ENCODE data around the gene LILRB3.
"Not testable (repeated sequence)": the region's sequence is repeated elsewhere in the genome, so short reads cannot be mapped to it uniquely, and the experiment has no call there.

Gene LILRB3

DNA sequence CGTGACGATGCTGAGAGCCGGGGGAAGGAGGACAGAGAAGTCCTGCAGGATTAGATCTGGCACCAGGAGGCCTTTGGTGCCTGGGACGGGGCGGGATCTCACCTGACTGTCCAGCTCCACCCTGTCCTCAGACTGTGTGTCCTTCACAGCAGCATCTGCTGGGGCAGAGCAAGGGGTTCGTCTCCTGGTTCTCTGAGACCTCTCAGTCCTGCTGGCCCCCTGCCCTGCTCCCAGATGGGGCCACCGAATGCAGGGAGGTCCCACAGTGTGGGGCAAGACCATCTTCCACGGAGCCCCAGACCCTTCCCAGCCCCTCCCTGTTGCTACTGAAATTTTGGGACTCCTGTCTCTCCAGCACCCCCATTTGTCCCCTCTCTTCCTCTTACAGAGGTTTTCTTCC lies 4.5 kb downstream of the LILRB3 start:
- Histone ChIP-seq H3K9ac (ENCODE audit: insufficient read length) (no peak overlapping the region), H3K9me3 (ENCODE audit: low read depth, low read length) (no peaks in the 10 kb centered on the region), H3K4me3 (no peak overlapping the region), H3K36me3 (ENCODE audit: insufficient read depth, low read length) (no peaks in the 10 kb centered on the region), H3K27ac (no peak overlapping the region)
- DNase-seq (ENCODE audit: low read depth, low spot score) = no peak
- TF ChIP-seq EZH2 (IDR thresholded peaks at IDR 0.05) = no peak
- TF ChIP-seq POLR2AphosphoS5 (IDR thresholded peaks at IDR 0.05; ENCODE audit: borderline replicate concordance, low read depth, low read length) = no peak

DNA sequence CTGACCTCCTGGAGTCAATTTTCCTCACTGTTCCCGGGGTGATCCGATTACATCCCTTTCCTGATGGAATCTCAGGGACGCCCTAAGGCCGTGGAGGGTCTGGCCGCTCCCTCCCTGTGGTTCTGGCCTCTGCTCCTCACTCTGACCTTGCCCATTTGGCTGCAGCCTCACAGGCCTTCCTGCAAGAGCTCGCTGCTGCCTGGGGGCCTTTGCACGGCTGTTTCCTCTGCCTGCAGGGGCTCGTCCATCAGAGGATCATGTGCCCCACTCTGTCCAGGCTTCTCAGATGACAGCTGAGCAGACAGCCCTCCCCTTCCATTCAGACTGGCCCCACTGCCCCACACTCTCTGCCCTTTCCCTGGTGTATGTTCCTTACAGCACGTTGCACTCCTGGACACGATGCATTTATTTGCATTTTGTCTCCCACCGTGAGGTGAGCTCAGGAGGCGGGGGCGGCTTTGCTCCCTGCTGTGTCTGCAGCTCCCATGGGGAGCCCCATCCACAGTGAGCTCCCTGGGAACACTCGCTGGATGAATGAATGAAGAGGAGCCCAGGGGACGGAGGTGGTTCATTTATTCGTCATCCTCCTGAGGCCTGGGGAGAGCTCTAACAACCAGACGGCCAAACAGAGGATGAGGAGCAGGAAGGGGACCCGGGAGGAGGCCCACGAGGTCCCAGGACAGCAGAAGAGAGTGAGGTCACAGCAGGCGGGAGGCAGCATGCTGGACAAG lies 5.1 kb downstream of the LILRB3 start:
- not testable (repeated sequence) for H3K4me3 ChIP-seq; H3K27ac ChIP-seq; H3K9me3 ChIP-seq (ENCODE audit: low read depth, low read length); DNase-seq (ENCODE audit: low read depth, low spot score); H3K9ac ChIP-seq (ENCODE audit: insufficient read length); H3K36me3 ChIP-seq (ENCODE audit: insufficient read depth, low read length)

DNA sequence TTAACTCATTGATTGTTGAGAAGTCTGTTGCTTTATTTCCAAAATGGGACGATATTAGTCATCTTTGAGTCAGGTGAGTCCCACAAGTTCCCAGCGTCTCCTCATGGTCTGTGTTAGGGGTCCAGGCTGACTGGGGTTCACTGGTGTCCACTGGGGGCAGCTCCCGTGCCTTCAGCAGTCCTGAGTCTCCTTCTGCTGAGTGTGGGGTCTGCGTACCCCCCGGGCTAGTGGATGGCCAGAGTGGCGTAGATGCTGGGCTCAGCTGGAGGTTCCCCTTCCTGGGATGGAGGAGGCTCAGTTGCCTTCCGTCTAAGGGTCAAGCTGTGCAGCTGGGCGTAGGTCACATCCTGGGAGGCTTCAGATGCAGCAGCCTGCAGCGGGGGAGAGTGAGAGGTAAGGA lies 5.9 kb downstream of the LILRB3 start:
- H3K27ac ChIP-seq = no peak overlapping the region
- TF ChIP-seq POLR2AphosphoS5 (IDR thresholded peaks at IDR 0.05; ENCODE audit: borderline replicate concordance, low read depth, low read length) (no peak), EZH2 (IDR thresholded peaks at IDR 0.05) (no peak), FOXP2 (optimal IDR thresholded peaks at IDR 0.05; ENCODE audit: control extremely low read depth, extremely low read length, insufficient read depth) (no peak)
- no peak overlapping the region for H3K4me3 ChIP-seq
- no peak overlapping the region for H3K9ac ChIP-seq (ENCODE audit: insufficient read length)
- H3K9me3 ChIP-seq (ENCODE audit: low read depth, low read length) = no peaks in the 10 kb centered on the region
- no peaks in the 10 kb centered on the region for H3K36me3 ChIP-seq (ENCODE audit: insufficient read depth, low read length)
- no peak for DNase-seq (ENCODE audit: low read depth, low spot score)

DNA sequence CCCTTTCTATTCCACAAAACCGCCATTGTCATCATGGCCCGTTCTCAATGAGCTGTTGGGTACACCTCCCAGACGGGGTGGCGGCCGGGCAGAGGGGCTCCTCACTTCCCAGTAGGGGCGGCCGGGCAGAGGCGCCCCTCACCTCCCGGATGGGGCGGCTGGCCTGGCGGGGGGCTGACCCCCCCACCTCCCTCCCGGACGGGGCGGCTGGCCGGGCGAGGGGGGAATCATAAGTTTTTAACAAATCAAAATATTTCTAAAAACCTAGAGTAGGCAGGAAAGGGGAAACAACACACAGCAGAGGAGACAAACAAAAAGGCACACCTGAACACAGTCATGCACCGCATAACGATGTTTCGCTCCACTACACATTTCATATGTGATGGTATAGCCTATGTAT lies 8.1 kb downstream of the LILRB3 start:
- H3K9ac ChIP-seq (ENCODE audit: insufficient read length); H3K9me3 ChIP-seq (ENCODE audit: low read depth, low read length); H3K27ac ChIP-seq; H3K36me3 ChIP-seq (ENCODE audit: insufficient read depth, low read length); H3K4me3 ChIP-seq; DNase-seq (ENCODE audit: low read depth, low spot score): not testable (repeated sequence)

DNA sequence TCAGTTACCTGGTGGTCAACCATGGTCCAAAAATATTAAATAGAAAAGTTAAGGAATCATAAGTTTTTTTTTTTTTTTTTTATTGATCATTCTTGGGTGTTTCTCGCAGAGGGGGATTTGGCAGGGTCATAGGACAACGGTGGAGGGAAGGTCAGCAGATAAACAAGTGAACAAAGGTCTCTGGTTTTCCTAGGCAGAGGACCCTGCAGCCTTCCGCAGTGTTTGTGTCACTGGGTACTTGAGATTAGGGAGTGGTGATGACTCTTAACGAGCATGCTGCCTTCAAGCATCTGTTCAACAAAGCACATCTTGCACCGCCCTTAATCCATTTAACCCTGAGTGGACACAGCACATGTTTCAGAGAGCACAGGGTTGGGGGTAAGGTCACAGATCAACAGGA lies 8.6 kb downstream of the LILRB3 start:
- H3K27ac ChIP-seq; H3K9ac ChIP-seq (ENCODE audit: insufficient read length); DNase-seq (ENCODE audit: low read depth, low spot score); H3K4me3 ChIP-seq; H3K9me3 ChIP-seq (ENCODE audit: low read depth, low read length); H3K36me3 ChIP-seq (ENCODE audit: insufficient read depth, low read length): not testable (repeated sequence)

DNA sequence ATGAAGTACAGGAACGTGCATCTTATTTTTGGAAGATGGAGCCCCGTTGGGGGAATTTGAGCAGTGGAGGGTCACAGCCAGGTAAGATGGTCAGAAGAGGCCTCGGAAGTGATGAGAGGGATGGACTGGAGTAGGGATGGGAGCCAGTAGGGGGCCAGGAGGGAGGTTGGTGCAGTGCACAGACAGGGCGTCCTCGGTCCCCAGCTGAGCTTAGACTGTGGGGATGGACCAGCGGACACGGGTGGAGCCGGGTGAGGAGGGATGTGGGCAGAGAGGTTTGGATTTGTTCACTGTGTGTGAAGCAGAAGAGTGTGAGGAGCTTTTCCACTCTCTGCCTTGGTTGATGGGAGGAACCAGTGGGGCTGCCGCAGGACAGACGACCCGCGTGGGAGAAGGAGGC lies 11.6 kb downstream of the LILRB3 start:
- TF ChIP-seq FOXP2 (optimal IDR thresholded peaks at IDR 0.05; ENCODE audit: control extremely low read depth, extremely low read length, insufficient read depth) (no peak), EZH2 (IDR thresholded peaks at IDR 0.05) (no peak), POLR2AphosphoS5 (IDR thresholded peaks at IDR 0.05; ENCODE audit: borderline replicate concordance, low read depth, low read length) (no peak)
- Histone ChIP-seq H3K9ac (ENCODE audit: insufficient read length) (no peak overlapping the region), H3K9me3 (ENCODE audit: low read depth, low read length) (no peaks in the 10 kb centered on the region), H3K4me3 (no peak overlapping the region), H3K36me3 (ENCODE audit: insufficient read depth, low read length) (peaks cover 22% of the 10 kb centered on the region), H3K27ac (no peak overlapping the region)
- DNase-seq (ENCODE audit: low read depth, low spot score) = no peak

DNA sequence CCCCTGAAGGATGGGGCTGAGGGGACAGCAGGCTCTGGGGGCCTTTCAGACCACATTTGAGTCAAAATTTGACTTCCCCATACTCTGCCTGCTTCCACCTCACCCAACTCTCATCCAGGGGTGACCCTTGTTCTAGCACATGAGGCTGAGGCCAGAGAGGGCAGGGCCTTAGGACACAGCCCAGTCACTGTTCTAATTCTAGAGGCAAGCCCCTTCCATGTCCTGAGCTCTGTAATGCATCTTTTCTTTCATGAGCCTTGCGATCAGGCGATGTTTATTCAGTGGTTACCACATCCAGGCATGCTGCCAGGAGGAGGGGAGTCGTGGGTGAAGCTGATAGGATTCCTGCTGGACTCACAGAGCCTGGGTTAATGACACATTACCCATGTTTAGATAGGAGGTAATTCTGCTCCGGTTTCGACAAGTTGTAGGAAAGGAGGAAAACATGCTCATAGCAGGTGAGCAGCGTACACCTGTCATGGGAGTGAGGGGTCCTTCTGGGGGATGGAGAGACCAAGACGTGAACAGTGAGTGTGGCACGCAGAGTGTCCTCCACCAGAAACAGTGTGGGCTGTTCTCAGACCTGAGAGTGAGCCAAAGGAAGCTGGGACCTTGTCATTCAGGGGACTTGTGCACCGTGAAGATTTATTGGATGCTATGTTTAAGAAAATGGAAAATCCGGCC lies 12.9 kb downstream of the LILRB3 start:
- Histone ChIP-seq H3K27ac (peak overlapping the region; percentile 12), H3K9me3 (ENCODE audit: low read depth, low read length) (no peaks in the 10 kb centered on the region), H3K36me3 (ENCODE audit: insufficient read depth, low read length) (peaks cover 35% of the 10 kb centered on the region), H3K4me3 (no peak overlapping the region), H3K9ac (ENCODE audit: insufficient read length) (no peak overlapping the region)
- DNase-seq (ENCODE audit: low read depth, low spot score) = no peak
- TF ChIP-seq FOXP2 (optimal IDR thresholded peaks at IDR 0.05; ENCODE audit: control extremely low read depth, extremely low read length, insufficient read depth) = peak; percentile 40
- TF ChIP-seq EZH2 (IDR thresholded peaks at IDR 0.05) = no peak
- no peak; the same call in 1 of the 2 replicates for TF ChIP-seq POLR2AphosphoS5 (IDR thresholded peaks at IDR 0.05; ENCODE audit: borderline replicate concordance, low read depth, low read length)

DNA sequence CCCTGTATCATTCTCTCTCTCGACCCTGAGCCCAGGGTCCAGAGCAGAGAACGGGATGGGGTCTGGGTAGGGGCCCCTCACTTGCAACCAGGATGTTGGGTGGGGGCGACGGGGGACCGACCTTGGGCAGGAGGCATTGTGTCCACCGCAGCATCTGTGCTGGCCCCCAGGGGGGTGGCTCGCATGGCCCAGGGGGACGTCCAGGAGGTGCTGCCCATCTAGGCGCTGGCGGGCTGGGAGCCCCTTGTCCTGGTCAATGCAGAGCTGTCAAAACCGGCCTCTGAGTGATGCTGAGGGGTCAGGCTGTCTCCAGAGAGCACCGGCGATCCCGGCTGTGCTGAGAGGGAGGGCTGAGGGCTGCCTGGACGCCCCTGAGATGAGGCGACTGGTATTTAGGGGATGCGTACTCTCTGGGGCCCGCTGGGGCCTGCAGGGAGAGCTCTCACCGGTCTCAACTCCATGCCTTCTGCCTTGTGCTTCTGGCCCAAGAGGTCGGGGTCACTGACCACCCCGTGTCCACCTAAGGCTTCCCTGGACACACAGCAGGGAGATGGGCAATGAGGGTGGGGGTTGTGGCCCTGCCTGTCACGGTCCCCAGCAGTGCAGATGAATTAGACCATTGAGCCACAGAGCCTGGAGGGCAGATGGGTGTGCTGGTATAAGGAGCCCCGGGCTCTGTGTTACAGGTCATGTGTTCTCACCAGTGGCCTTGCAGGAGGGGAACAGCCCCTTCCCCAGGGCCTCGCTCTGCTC lies 13.6 kb downstream of the LILRB3 start:
- DNase-seq (ENCODE audit: low read depth, low spot score) = no peak
- Histone ChIP-seq H3K9me3 (ENCODE audit: low read depth, low read length) (no peaks in the 10 kb centered on the region), H3K27ac (peak overlapping the region; percentile 68; the same call in 1 of the 2 replicates), H3K4me3 (no peak overlapping the region), H3K9ac (ENCODE audit: insufficient read length) (no peak overlapping the region), H3K36me3 (ENCODE audit: insufficient read depth, low read length) (peaks cover 42% of the 10 kb centered on the region)
- TF ChIP-seq POLR2AphosphoS5 (IDR thresholded peaks at IDR 0.05; ENCODE audit: borderline replicate concordance, low read depth, low read length) = peak; percentile 7; the same call in 1 of the 2 replicates
- no peak for TF ChIP-seq EZH2 (IDR thresholded peaks at IDR 0.05)

DNA sequence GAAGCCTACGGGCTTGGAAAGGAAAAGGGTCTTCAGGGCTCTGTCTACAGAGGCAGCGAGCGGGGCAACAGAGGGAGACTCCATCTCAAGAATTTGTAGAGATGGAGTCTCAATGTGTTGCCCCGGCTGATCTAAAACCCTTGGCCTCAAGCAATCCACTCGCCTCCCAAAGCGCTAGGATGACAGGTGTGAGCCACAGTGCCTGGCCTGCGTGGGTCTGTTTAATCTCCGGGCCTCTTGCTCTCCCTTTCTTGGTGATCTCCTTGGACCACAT lies 14.1 kb downstream of the LILRB3 start:
- DNase-seq (ENCODE audit: low read depth, low spot score) = no peak
- Histone ChIP-seq H3K9ac (ENCODE audit: insufficient read length) (no peak overlapping the region), H3K4me3 (no peak overlapping the region), H3K36me3 (ENCODE audit: insufficient read depth, low read length) (peaks cover 47% of the 10 kb centered on the region), H3K27ac (peak overlapping the region; percentile 68; the same call in 1 of the 2 replicates), H3K9me3 (ENCODE audit: low read depth, low read length) (no peaks in the 10 kb centered on the region)
- TF ChIP-seq POLR2AphosphoS5 (IDR thresholded peaks at IDR 0.05; ENCODE audit: borderline replicate concordance, low read depth, low read length) (peak; percentile 40; the same call in 1 of the 2 replicates), FOXP2 (optimal IDR thresholded peaks at IDR 0.05; ENCODE audit: control extremely low read depth, extremely low read length, insufficient read depth) (no peak)
